WERI-Rb-1 (cell line): Measurements from ENCODE around the gene IFT81.

Source experiments
- DNase-seq: peaks from one replicate; pipeline ENCODE4 v3.0.0-alpha.2; 2020
- H3K27ac ChIP-seq: fragments of 250-450 bp; sonication (Bioruptor Pico); 2 replicates; pipeline ENCODE4 v1.5.1; 2020; ENCODE audit warnings: mild to moderate bottlenecking, moderate library complexity
- H3K27me3 ChIP-seq: fragments of 250-450 bp; sonication (Bioruptor Pico); 2 replicates; pipeline ENCODE4 v1.5.1; 2021; ENCODE audit warnings: mild to moderate bottlenecking, low read depth, moderate library complexity; ENCODE audit not compliant: insufficient read depth, severe bottlenecking
- H3K36me3 ChIP-seq: fragments of 250-450 bp; sonication (Bioruptor Pico); 2 replicates; pipeline ENCODE4 v1.5.1; 2020; ENCODE audit warnings: mild to moderate bottlenecking, moderate library complexity
- H3K4me3 ChIP-seq: 2 replicates; pipeline ENCODE4 v1.5.1; 2011; ENCODE audit warnings: low read depth, mild to moderate bottlenecking, control low read depth, low read length
- H3K9me3 ChIP-seq: fragments of 250-450 bp; sonication (Bioruptor Pico); 2 replicates; pipeline ENCODE4 v1.5.1; 2021; ENCODE audit warnings: mild to moderate bottlenecking, moderate library complexity; ENCODE audit not compliant: severe bottlenecking
- CTCF ChIP-seq: IDR thresholded peaks from 2 replicates; pipeline ENCODE4 v1.5.1; 2011; ENCODE audit warnings: low read depth, mild to moderate bottlenecking, control low read depth, inconsistent platforms, low read length

IFT81 gene

GRCh38 chr12:110174373-110174996 is 50.3 kb downstream of the IFT81 start:
- H3K36me3 ChIP-seq = peaks cover 2% of the 10 kb centered on the region; the same call in 1 of the 2 replicates
- H3K27ac ChIP-seq = no peak overlapping the region
- H3K27me3 ChIP-seq = no peaks in the 10 kb centered on the region
- TF ChIP-seq CTCF = no peak
- peaks cover 3% of the 10 kb centered on the region for H3K9me3 ChIP-seq
- DNase-seq = no peak
- H3K4me3 ChIP-seq = no peak overlapping the region

GRCh38 chr12:110175201-110175600 is 51.0 kb downstream of the IFT81 start:
- TF ChIP-seq CTCF = no peak
- Histone ChIP-seq H3K27me3 (no peaks in the 10 kb centered on the region), H3K4me3 (no peak overlapping the region), H3K27ac (no peak overlapping the region), H3K9me3 (peaks cover 3% of the 10 kb centered on the region), H3K36me3 (no peaks in the 10 kb centered on the region)
- DNase-seq = no peak

- H3K27me3 ChIP-seq = no peaks in the 10 kb centered on the region
- no peak for TF ChIP-seq CTCF
Measured at GRCh38 chr12:110176745-110177144, 52.6 kb downstream of the IFT81 start.

GRCh38 chr12:110179291-110179690 is 55.1 kb downstream of the IFT81 start:
- Histone ChIP-seq H3K9me3 (no peaks in the 10 kb centered on the region), H3K27ac (no peak overlapping the region), H3K27me3 (no peaks in the 10 kb centered on the region), H3K4me3 (no peak overlapping the region), H3K36me3 (peaks cover 24% of the 10 kb centered on the region)
- DNase-seq = no peak
- TF ChIP-seq CTCF = no peak

More at GRCh38 chr12:110176745-110177144, 52.6 kb downstream of the IFT81 start:
- H3K27ac ChIP-seq = no peak overlapping the region
- peaks cover 3% of the 10 kb centered on the region for H3K9me3 ChIP-seq
- H3K36me3 ChIP-seq = peaks cover 10% of the 10 kb centered on the region
- DNase-seq = no peak
- no peak overlapping the region for H3K4me3 ChIP-seq

- no peak overlapping the region for H3K4me3 ChIP-seq
- peaks cover 24% of the 10 kb centered on the region for H3K36me3 ChIP-seq
- peaks cover 2% of the 10 kb centered on the region for H3K9me3 ChIP-seq
- no peak for TF ChIP-seq CTCF
- DNase-seq = no peak
- H3K27me3 ChIP-seq = no peaks in the 10 kb centered on the region
- H3K27ac ChIP-seq = no peak overlapping the region
Measured at GRCh38 chr12:110180591-110181005, 56.4 kb downstream of the IFT81 start.

- Histone ChIP-seq H3K36me3 (peaks cover 27% of the 10 kb centered on the region), H3K9me3 (peaks cover 3% of the 10 kb centered on the region), H3K27me3 (no peaks in the 10 kb centered on the region), H3K4me3 (no peak overlapping the region), H3K27ac (no peak overlapping the region)
- DNase-seq = no peak
- TF ChIP-seq CTCF = no peak
Measured at GRCh38 chr12:110182281-110182680, 58.1 kb downstream of the IFT81 start.
